ENCODE data around the gene PHACTR1.

PHACTR1 gene

GRCh38 chr6:12947151-12947871 is 230.7 kb downstream of the PHACTR1 start:
- TF ChIP-seq YY1 (IDR thresholded peaks at IDR 0.05; ENCODE audit: low read depth), result no peak
- no peak for TF ChIP-seq MAX (IDR thresholded peaks at IDR 0.05)
- no peak for TF ChIP-seq CREB1 (IDR thresholded peaks at IDR 0.05; ENCODE audit: low read depth)
- no peak for TF ChIP-seq EGR1 (IDR thresholded peaks at IDR 0.05)
- TF ChIP-seq ZBTB7A (IDR thresholded peaks at IDR 0.05; ENCODE audit: low read depth), result no peak
- TF ChIP-seq EP300 (IDR thresholded peaks at IDR 0.05; ENCODE audit: borderline replicate concordance), result no peak
- TF ChIP-seq TEAD4 (IDR thresholded peaks at IDR 0.05), result no peak
- TF ChIP-seq RAD21 (IDR thresholded peaks at IDR 0.05; ENCODE audit: low read depth), result no peak
- no peak for TF ChIP-seq TAF1 (IDR thresholded peaks at IDR 0.05; ENCODE audit: low read depth)
- no peak for TF ChIP-seq CEBPB (IDR thresholded peaks at IDR 0.05)

GRCh38 chr6:12947967-12948366 is 231.4 kb downstream of the PHACTR1 start:
- TF ChIP-seq USF1 (IDR thresholded peaks at IDR 0.05), result no peak
- no peak for TF ChIP-seq REST (IDR thresholded peaks at IDR 0.05; ENCODE audit: low read depth)

GRCh38 chr6:12950976-12951375 is 234.4 kb downstream of the PHACTR1 start:
- no peak for TF ChIP-seq CEBPB (IDR thresholded peaks at IDR 0.05)
- no peak for TF ChIP-seq NFIC (IDR thresholded peaks at IDR 0.05)
- TF ChIP-seq YY1 (IDR thresholded peaks at IDR 0.05; ENCODE audit: low read depth), result no peak
- no peak for TF ChIP-seq USF1 (IDR thresholded peaks at IDR 0.05)
- no peak for TF ChIP-seq ZBTB7A (IDR thresholded peaks at IDR 0.05; ENCODE audit: low read depth)
- TF ChIP-seq TAF1 (IDR thresholded peaks at IDR 0.05; ENCODE audit: low read depth), result no peak
- TF ChIP-seq MAX (IDR thresholded peaks at IDR 0.05), result no peak
- no peak for TF ChIP-seq REST (IDR thresholded peaks at IDR 0.05; ENCODE audit: low read depth)
- TF ChIP-seq EGR1 (IDR thresholded peaks at IDR 0.05), result no peak

GRCh38 chr6:12951415-12951814 is 234.8 kb downstream of the PHACTR1 start:
- no peak for TF ChIP-seq CREB1 (IDR thresholded peaks at IDR 0.05; ENCODE audit: low read depth)
- TF ChIP-seq EP300 (IDR thresholded peaks at IDR 0.05; ENCODE audit: borderline replicate concordance), result no peak
- TF ChIP-seq TAF1 (IDR thresholded peaks at IDR 0.05; ENCODE audit: low read depth), result no peak
- no peak for TF ChIP-seq RAD21 (IDR thresholded peaks at IDR 0.05; ENCODE audit: low read depth)
- no peak for TF ChIP-seq CEBPB (IDR thresholded peaks at IDR 0.05)
- TF ChIP-seq REST (IDR thresholded peaks at IDR 0.05; ENCODE audit: low read depth), result no peak
- no peak for TF ChIP-seq YY1 (IDR thresholded peaks at IDR 0.05; ENCODE audit: low read depth)
- no peak for TF ChIP-seq TEAD4 (IDR thresholded peaks at IDR 0.05)
- TF ChIP-seq TCF12 (IDR thresholded peaks at IDR 0.05; ENCODE audit: low read depth), result no peak
- TF ChIP-seq EGR1 (IDR thresholded peaks at IDR 0.05), result no peak
- no peak for TF ChIP-seq FOXM1 (IDR thresholded peaks at IDR 0.05; ENCODE audit: borderline replicate concordance, low read depth)
- no peak for TF ChIP-seq ZBTB7A (IDR thresholded peaks at IDR 0.05; ENCODE audit: low read depth)
- no peak for TF ChIP-seq MAX (IDR thresholded peaks at IDR 0.05)
- no peak for TF ChIP-seq USF1 (IDR thresholded peaks at IDR 0.05)
- TF ChIP-seq NFIC (IDR thresholded peaks at IDR 0.05), result no peak

Measured in Ishikawa (cell line).